ENCODE data around the gene SSBP1. TPM values are rescaled to one million over a fixed set of nuclear protein-coding genes. Genes with fewer than 3 reads are reported as not detected.
A peak's percentile ranks its signal among the peaks of the same experiment; 100 is the strongest.

The SSBP1 gene
- total RNA-seq, 4 donors from 2014 or later, result 12.9 to 83.8 (median 50.7) TPM

GRCh38 chr7:141701489-141702046 is 36.6 kb upstream of the SSBP1 start:
- in situ Hi-C loops (cut with MboI; ENCODE audit: low pct_ligation_motif_present in 1 of 4, low pct_unique_long_range_greater_than_20kb in 1 of 4, low sequenced_read_pairs in 3 of 4), result no loop called here
- Histone ChIP-seq H3K4me1 (peaks cover 7 to 68% (median 32%) of the 10 kb centered on the region in 4 donors), H3K4me3 (peak overlapping the region; percentile 87 to 92 (median 91)), H3K9me3 (no peaks in the 10 kb centered on the region), H3K27me3 (no peaks in the 10 kb centered on the region), H3K27ac (peak overlapping the region; percentile 87 to 88 (median 87)), H3K36me3 (no peaks in the 10 kb centered on the region)
- intact Hi-C loops (cut with DNase I; ENCODE audit: low total_unique reads), result no loop called here
- DNase-seq, result peak; percentile 59
- TF ChIP-seq EP300 (IDR thresholded peaks at IDR 0.05; ENCODE audit: low read depth) (no peak), POLR2A (IDR thresholded peaks at IDR 0.05) (peak; percentile 42), POLR2AphosphoS5 (IDR thresholded peaks at IDR 0.05) (peak in 1 of 3 donors; percentile 6), CTCF (IDR thresholded peaks at IDR 0.05) (no peak)
- 2% methylated on average over 29 of the region's 59 CpGs; no CpG with 5 or more reads in 1 of the 2 donors for WGBS, 2 donors (ENCODE audit: low coverage in 1 of 2)

DNA sequence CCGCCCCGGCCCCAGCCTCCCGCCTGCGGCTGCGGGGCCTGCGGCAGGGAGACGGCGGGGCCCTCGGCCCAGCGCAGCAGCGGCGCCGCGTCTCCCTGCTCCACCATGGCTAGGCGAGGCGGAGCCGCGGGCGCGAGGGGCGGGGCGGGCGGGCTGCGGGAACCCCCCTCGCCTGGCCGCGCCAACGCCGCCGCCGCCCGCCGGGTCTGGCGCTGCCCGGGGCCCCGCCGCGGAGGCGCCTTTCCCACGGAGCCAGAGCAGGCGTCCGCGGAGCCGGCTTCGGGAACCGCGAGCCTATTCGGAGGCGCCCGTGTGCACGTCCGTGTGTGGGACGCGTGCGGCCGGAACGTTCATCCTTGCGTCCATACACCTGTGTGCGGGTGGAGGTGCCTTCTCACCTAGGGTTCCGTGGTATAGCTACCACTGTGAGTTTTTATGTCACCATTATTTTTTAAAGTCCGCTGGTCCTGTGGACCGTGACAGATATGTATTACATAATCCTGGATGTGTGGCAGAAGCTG is 36.1 kb upstream of the SSBP1 start, which contains the start of gene DENND11:
Gene DENND11, minus strand, starts transcription at position 120 of the 521 bp plus-strand sequence. Its CDS starts 13 bp downstream, at position 107.
- no peak for TF ChIP-seq CTCF (IDR thresholded peaks at IDR 0.05)
- TF ChIP-seq POLR2AphosphoS5 (IDR thresholded peaks at IDR 0.05), result no peak
- TF ChIP-seq EP300 (IDR thresholded peaks at IDR 0.05; ENCODE audit: low read depth), result no peak
- TF ChIP-seq POLR2A (IDR thresholded peaks at IDR 0.05), result no peak
- intact Hi-C loops (cut with DNase I; ENCODE audit: low total_unique reads) (no loop called here), in situ Hi-C loops (cut with MboI; ENCODE audit: low pct_ligation_motif_present in 1 of 4, low pct_unique_long_range_greater_than_20kb in 1 of 4, low sequenced_read_pairs in 3 of 4) (no loop called here)
- DNase-seq, result peak; percentile 53
- WGBS, 2 donors (ENCODE audit: low coverage in 1 of 2), result 0% methylated on average over 27 of the region's 62 CpGs; no CpG with 5 or more reads in 1 of the 2 donors
- peaks cover 7 to 64% (median 32%) of the 10 kb centered on the region in 4 donors for H3K4me1 ChIP-seq
- no peaks in the 10 kb centered on the region for H3K9me3 ChIP-seq
- H3K27me3 ChIP-seq, result no peaks in the 10 kb centered on the region
- H3K27ac ChIP-seq, result peak within 1 kb of the TSS; percentile 87 to 88 (median 87)
- peak within 1 kb of the TSS; percentile 87 to 92 (median 91) for H3K4me3 ChIP-seq
- H3K36me3 ChIP-seq, result no peaks in the 10 kb centered on the region

DNA sequence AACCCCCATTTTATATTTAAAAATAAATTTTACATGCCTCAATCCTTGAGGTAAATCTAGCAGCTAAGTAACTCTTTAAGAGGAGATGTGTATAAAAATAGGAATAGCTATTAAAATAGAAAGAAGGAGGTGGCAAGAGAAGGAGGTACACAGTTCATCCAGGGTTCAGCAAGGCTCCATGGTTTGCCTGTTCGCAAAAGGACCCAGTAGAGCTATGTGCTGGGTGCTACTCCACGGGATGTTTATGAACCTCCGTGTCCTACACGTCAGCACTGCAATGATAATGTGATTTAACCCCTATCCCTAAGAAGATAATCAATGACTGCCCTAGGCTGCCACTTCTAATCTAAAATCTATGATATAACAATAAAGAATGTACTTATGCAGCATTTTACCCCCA is 35.3 kb upstream of the SSBP1 start:
- DNase-seq, result no peak
- no peaks in the 10 kb centered on the region for H3K27me3 ChIP-seq
- H3K36me3 ChIP-seq, result no peaks in the 10 kb centered on the region
- peak overlapping the region in 1 of 4 donors; percentile 60 for H3K4me3 ChIP-seq
- no peaks in the 10 kb centered on the region for H3K9me3 ChIP-seq
- H3K4me1 ChIP-seq, result peaks cover 7 to 57% (median 26%) of the 10 kb centered on the region in 4 donors
- peak overlapping the region in 2 of 4 donors; percentile 71 to 83 for H3K27ac ChIP-seq
- 33 to 69% methylated on average over 4 of the region's 4 CpGs for WGBS, 2 donors (ENCODE audit: low coverage in 1 of 2)
- in situ Hi-C loops (cut with MboI; ENCODE audit: low pct_ligation_motif_present in 1 of 4, low pct_unique_long_range_greater_than_20kb in 1 of 4, low sequenced_read_pairs in 3 of 4) (no loop called here), intact Hi-C loops (cut with DNase I; ENCODE audit: low total_unique reads) (no loop called here)
- no peak for TF ChIP-seq EP300 (IDR thresholded peaks at IDR 0.05; ENCODE audit: low read depth)
- no peak for TF ChIP-seq POLR2AphosphoS5 (IDR thresholded peaks at IDR 0.05)
- TF ChIP-seq CTCF (IDR thresholded peaks at IDR 0.05), result no peak
- TF ChIP-seq POLR2A (IDR thresholded peaks at IDR 0.05), result no peak

- Histone ChIP-seq H3K36me3 (no peaks in the 10 kb centered on the region), H3K4me3 (no peak overlapping the region), H3K27ac (no peak overlapping the region), H3K4me1 (peaks cover 7 to 46% (median 20%) of the 10 kb centered on the region in 4 donors), H3K9me3 (no peaks in the 10 kb centered on the region), H3K27me3 (no peaks in the 10 kb centered on the region)
- intact Hi-C loops (cut with DNase I; ENCODE audit: low total_unique reads) (no loop called here), in situ Hi-C loops (cut with MboI; ENCODE audit: low pct_ligation_motif_present in 1 of 4, low pct_unique_long_range_greater_than_20kb in 1 of 4, low sequenced_read_pairs in 3 of 4) (no loop called here)
- DNase-seq, result no peak
- WGBS, 2 donors (ENCODE audit: low coverage in 1 of 2), result 54 to 73% methylated on average over 2 to 3 of the region's 3 CpGs
- TF ChIP-seq EP300 (IDR thresholded peaks at IDR 0.05; ENCODE audit: low read depth) (no peak), CTCF (IDR thresholded peaks at IDR 0.05) (no peak), POLR2A (IDR thresholded peaks at IDR 0.05) (no peak), POLR2AphosphoS5 (IDR thresholded peaks at IDR 0.05) (no peak)
Measured at GRCh38 chr7:141704112-141704511, 34.0 kb upstream of the SSBP1 start.

Measured in transverse colon (tissue), 4 donors.